Panc1 (cell line): ENCODE data around the gene CNKSR1. TPM values are rescaled to one million over a fixed set of nuclear protein-coding genes. Genes with fewer than 3 reads are reported as not detected.

Source experiments
- ATAC-seq: fragments of 200-7000 bp; cut with Tn5 transposase; 2 replicates; pipeline ENCODE4 v1.9.1; 2020; ENCODE audit warnings: mild to moderate bottlenecking, moderate library complexity
- BruUV-seq: library from RNA; stranded (reverse); fragments of 400-500 nt; replicated peaks from 2 replicates; lab custom pipeline; 2021; lab: Mats Ljungman, UMichigan
- CTCF ChIA-PET: fragments of 300-600 bp; sonication (Branson Sonifier 250); formaldehyde crosslinking; loops from one replicate; lab custom pipeline; 2022; ENCODE audit warnings: antibody characterized with exemption; lab: Charles Lee
- POLR2A ChIA-PET: fragments of 300-600 bp; sonication (Branson Sonifier 250); formaldehyde crosslinking; loops from one replicate; lab custom pipeline; 2022; ENCODE audit warnings: antibody characterized with exemption; lab: Charles Lee
- DNase-seq: peaks from one replicate; pipeline ENCODE4 v3.0.0-alpha.2; 2010; ENCODE audit warnings: low read depth, low spot score
- H3K27ac ChIP-seq: 2 replicates; pipeline ENCODE4 v1.5.1; 2011; ENCODE audit warnings: mild to moderate bottlenecking, low read length, inconsistent platforms
- H3K27me3 ChIP-seq: fragments of 200-500 bp; sonication (Bioruptor generic); 2 replicates; pipeline ENCODE4 v1.6.0; 2014; ENCODE audit warnings: low read length, inconsistent platforms; ENCODE audit not compliant: control insufficient read depth, insufficient read depth
- H3K36me3 ChIP-seq: fragments of 200-500 bp; sonication (Bioruptor generic); 2 replicates; pipeline ENCODE4 v1.5.1; 2014; ENCODE audit warnings: inconsistent platforms, mild to moderate bottlenecking, low read length, moderate library complexity; ENCODE audit not compliant: control insufficient read depth, insufficient read depth
- H3K4me1 ChIP-seq: 2 replicates; pipeline ENCODE4 v1.5.1; 2011; ENCODE audit warnings: inconsistent platforms, mild to moderate bottlenecking, low read length, moderate library complexity; ENCODE audit not compliant: control insufficient read depth, insufficient read depth
- H3K4me3 ChIP-seq, 2 experiments: 2 replicates each; pipeline ENCODE4 v1.5.1; 2011 to 2012; ENCODE audit warnings: low read depth in 2 of 2, low read length in 2 of 2, mild to moderate bottlenecking in 2 of 2, inconsistent platforms in 1 of 2, moderate library complexity in 1 of 2
- H3K9me3 ChIP-seq: fragments of 200-500 bp; sonication (Bioruptor generic); 2 replicates; pipeline ENCODE4 v1.5.1; 2014; ENCODE audit warnings: low read depth, mild to moderate bottlenecking, inconsistent platforms, low read length, moderate library complexity; ENCODE audit not compliant: control insufficient read depth, insufficient read depth
- CTCF ChIP-seq: fragments of 450-650 bp; IDR thresholded peaks from 2 replicates; pipeline ENCODE4 v1.5.1; 2017; ENCODE audit warnings: mild to moderate bottlenecking
- POLR2AphosphoS5 ChIP-seq: IDR thresholded peaks from 2 replicates; pipeline ENCODE4 v1.6.1; 2012; ENCODE audit warnings: mild to moderate bottlenecking, low read depth, low read length, moderate library complexity
- SIN3A ChIP-seq: IDR thresholded peaks from 2 replicates; pipeline ENCODE4 v1.6.1; 2012; ENCODE audit warnings: low read depth, mild to moderate bottlenecking, low read length, moderate library complexity, borderline replicate concordance; ENCODE audit not compliant: insufficient read depth
- TCF7L2 ChIP-seq: IDR thresholded peaks from 2 replicates; pipeline ENCODE4 v1.6.1; 2011; ENCODE audit warnings: mild to moderate bottlenecking, low read depth, low read length, inconsistent platforms
- in situ Hi-C: cut with HindIII; loops from 2 replicates; pipeline ENCODE4 v1.10.0; 2016; ENCODE audit warnings: low sequenced_read_pairs, low pct_unique_long_range_greater_than_20kb
- intact Hi-C: fragments of 100-400 bp; cut with micrococcal nuclease; formaldehyde crosslinking; loops from one replicate; pipeline ENCODE4 v1.10.0; 2022; ENCODE audit not compliant: unreplicated experiment
- total RNA-seq: library from RNA; stranded (reverse); gene quantifications from one replicate; pipeline ENCODE4 v1.2.1, GENCODE V29; 2021; ENCODE audit not compliant: unreplicated experiment
- TF ChIP-seq, protein P1 (sequence below), 2 experiments: IDR thresholded peaks; 2 replicates each; pipeline ENCODE4 v1.6.1; 2011 to 2012; ENCODE audit warnings: low read depth in 2 of 2, control low read depth in 1 of 2, low read length in 1 of 2, mild to moderate bottlenecking in 1 of 2, moderate library complexity in 1 of 2; ENCODE audit not compliant: insufficient read depth in 1 of 2

Gene CNKSR1
- total RNA-seq, 1 experiment from 2014 or later = 13.7 TPM

GRCh38 chr1:26132834-26133167 is 44.5 kb upstream of the CNKSR1 start:
- ATAC-seq (no peak), DNase-seq (no peak)
- POLR2A ChIA-PET = no interaction called here
- intact Hi-C loops (no loop called here), in situ Hi-C loops (no loop called here)
- Histone ChIP-seq H3K4me3 (no peak overlapping the region), H3K9me3 (no peaks in the 10 kb centered on the region), H3K4me1 (no peaks in the 10 kb centered on the region), H3K27me3 (no peaks in the 10 kb centered on the region), H3K27ac (no peak overlapping the region), H3K36me3 (no peaks in the 10 kb centered on the region)
- no TSS peak for BruUV-seq
- CTCF ChIA-PET = no interaction called here
- TF ChIP-seq, protein P1, sequence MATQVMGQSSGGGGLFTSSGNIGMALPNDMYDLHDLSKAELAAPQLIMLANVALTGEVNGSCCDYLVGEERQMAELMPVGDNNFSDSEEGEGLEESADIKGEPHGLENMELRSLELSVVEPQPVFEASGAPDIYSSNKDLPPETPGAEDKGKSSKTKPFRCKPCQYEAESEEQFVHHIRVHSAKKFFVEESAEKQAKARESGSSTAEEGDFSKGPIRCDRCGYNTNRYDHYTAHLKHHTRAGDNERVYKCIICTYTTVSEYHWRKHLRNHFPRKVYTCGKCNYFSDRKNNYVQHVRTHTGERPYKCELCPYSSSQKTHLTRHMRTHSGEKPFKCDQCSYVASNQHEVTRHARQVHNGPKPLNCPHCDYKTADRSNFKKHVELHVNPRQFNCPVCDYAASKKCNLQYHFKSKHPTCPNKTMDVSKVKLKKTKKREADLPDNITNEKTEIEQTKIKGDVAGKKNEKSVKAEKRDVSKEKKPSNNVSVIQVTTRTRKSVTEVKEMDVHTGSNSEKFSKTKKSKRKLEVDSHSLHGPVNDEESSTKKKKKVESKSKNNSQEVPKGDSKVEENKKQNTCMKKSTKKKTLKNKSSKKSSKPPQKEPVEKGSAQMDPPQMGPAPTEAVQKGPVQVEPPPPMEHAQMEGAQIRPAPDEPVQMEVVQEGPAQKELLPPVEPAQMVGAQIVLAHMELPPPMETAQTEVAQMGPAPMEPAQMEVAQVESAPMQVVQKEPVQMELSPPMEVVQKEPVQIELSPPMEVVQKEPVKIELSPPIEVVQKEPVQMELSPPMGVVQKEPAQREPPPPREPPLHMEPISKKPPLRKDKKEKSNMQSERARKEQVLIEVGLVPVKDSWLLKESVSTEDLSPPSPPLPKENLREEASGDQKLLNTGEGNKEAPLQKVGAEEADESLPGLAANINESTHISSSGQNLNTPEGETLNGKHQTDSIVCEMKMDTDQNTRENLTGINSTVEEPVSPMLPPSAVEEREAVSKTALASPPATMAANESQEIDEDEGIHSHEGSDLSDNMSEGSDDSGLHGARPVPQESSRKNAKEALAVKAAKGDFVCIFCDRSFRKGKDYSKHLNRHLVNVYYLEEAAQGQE (IDR thresholded peaks at IDR 0.05; ENCODE audit: insufficient read depth in 1 of 2, low read depth in 2 of 2, low read length in 1 of 2) = no peak
- TF ChIP-seq TCF7L2 (no peak), CTCF (no peak), POLR2AphosphoS5 (no peak), SIN3A (no peak)

- no peaks in the 10 kb centered on the region for H3K27me3 ChIP-seq
- no peaks in the 10 kb centered on the region for H3K9me3 ChIP-seq
- ATAC-seq (no peak), DNase-seq (no peak)
- BruUV-seq = no TSS peak
- no peaks in the 10 kb centered on the region for H3K36me3 ChIP-seq
- POLR2A ChIA-PET = no interaction called here
- H3K4me1 ChIP-seq = no peaks in the 10 kb centered on the region
- TF ChIP-seq TCF7L2 = no peak
- TF ChIP-seq POLR2AphosphoS5 = no peak
- TF ChIP-seq, protein P1 (IDR thresholded peaks at IDR 0.05; ENCODE audit: insufficient read depth in 1 of 2, low read depth in 2 of 2, low read length in 1 of 2) = no peak
- no peak for TF ChIP-seq CTCF
- TF ChIP-seq SIN3A = no peak
- CTCF ChIA-PET = no interaction called here
- intact Hi-C loops (no loop called here), in situ Hi-C loops (no loop called here)
- H3K27ac ChIP-seq = no peak overlapping the region
- H3K4me3 ChIP-seq = no peak overlapping the region
These were observed 42.8 kb upstream of the CNKSR1 start for GRCh38 chr1:26134466-26134865.
